HCT116 (cell line): ENCODE measurements around the gene MTA3. TPM values are rescaled to one million over a fixed set of nuclear protein-coding genes. Genes with fewer than 3 reads are reported as not detected.

Experiments
- ATAC-seq: fragments of 200-7000 bp; cut with Tn5 transposase; 2 replicates; pipeline ENCODE4 v1.9.1; 2020; ENCODE audit warnings: mild to moderate bottlenecking, moderate library complexity
- BruUV-seq: library from RNA; stranded (reverse); fragments of 400-500 nt; replicated peaks from 2 replicates; lab custom pipeline; 2021; lab: Mats Ljungman, UMichigan
- CTCF ChIA-PET: fragments of 300-600 bp; sonication (Branson Sonifier 250); formaldehyde crosslinking; loops from one replicate; lab custom pipeline; 2021; ENCODE audit warnings: antibody characterized with exemption; lab: Charles Lee
- POLR2A ChIA-PET: fragments of 300-600, 350-600 bp; sonication (Branson Sonifier 250); formaldehyde crosslinking; loops from one replicate; lab custom pipeline; 2021; ENCODE audit warnings: antibody characterized with exemption; lab: Charles Lee
- RAD21 ChIA-PET, 2 experiments: fragments of 300-600 bp; sonication (Branson Sonifier 250); formaldehyde crosslinking; loops; one replicate each; lab custom pipeline; 2023; ENCODE audit warnings: low total read pairs in 2 of 2; ENCODE audit not compliant: uncharacterized antibody in 2 of 2, unreplicated experiment in 2 of 2, low non-redundant PET in 1 of 2; lab: Charles Lee
- DNase-seq: peaks from one replicate; pipeline ENCODE4 v3.0.0-alpha.2; 2010; ENCODE audit warnings: low read depth, low spot score
- H2AFZ ChIP-seq: fragments of 200-600 bp; shearing (Covaris generic), sonication (generic); 2 replicates; pipeline ENCODE4 v1.6.1; 2017; ENCODE audit warnings: low read depth, mixed run types, mixed read lengths, antibody characterized with exemption, low read length; ENCODE audit not compliant: poor library complexity, severe bottlenecking
- H3K27ac ChIP-seq: 2 replicates; pipeline ENCODE4 v1.5.1; 2012; ENCODE audit warnings: low read depth, low read length
- H3K27me3 ChIP-seq: fragments of 200-600 bp; sonication (generic); 2 replicates; pipeline ENCODE4 v1.6.1; 2016; ENCODE audit warnings: mixed run types, low read length, mixed read lengths; ENCODE audit not compliant: insufficient read depth
- H3K36me3 ChIP-seq, 2 experiments: fragments of 200-500 bp in 1 of 2; fragments of 200-600 bp in 1 of 2; sonication (Bioruptor generic) in 1 of 2; sonication (generic) in 1 of 2; 2 replicates each; pipeline versions ENCODE4 v1.5.1 to v1.6.1; 2014 to 2016; ENCODE audit warnings: low read length in 2 of 2, inconsistent platforms in 1 of 2, mixed read lengths in 1 of 2, mixed run types in 1 of 2; ENCODE audit not compliant: insufficient read depth in 2 of 2, control insufficient read depth in 1 of 2
- H3K4me1 ChIP-seq, 2 experiments: fragments of 200-600 bp in 1 of 2; sonication (generic) in 1 of 2; 2 replicates each; pipeline versions ENCODE4 v1.5.1 to v1.6.1; 2012 to 2017; ENCODE audit warnings: low read length in 2 of 2, inconsistent platforms in 1 of 2, mild to moderate bottlenecking in 1 of 2, mixed read lengths in 1 of 2, mixed run types in 1 of 2, moderate library complexity in 1 of 2; ENCODE audit not compliant: insufficient read depth in 2 of 2, control insufficient read depth in 1 of 2
- H3K4me2 ChIP-seq: fragments of 200-600 bp; sonication (generic); 2 replicates; pipeline ENCODE4 v1.6.1; 2017; ENCODE audit warnings: mixed run types, low read length, mixed read lengths
- H3K4me3 ChIP-seq, 2 experiments: fragments of 200-600 bp in 1 of 2; sonication (generic) in 1 of 2; replicated peaks in 1 of 2; 2 replicates each; pipeline ENCODE4 v1.5.1; 2011 to 2016; ENCODE audit warnings: low read length in 2 of 2, control low read depth in 1 of 2, low read depth in 1 of 2, mild to moderate bottlenecking in 1 of 2, mixed read lengths in 1 of 2, mixed run types in 1 of 2
- H3K79me2 ChIP-seq: fragments of 200-600 bp; sonication (generic); 2 replicates; pipeline ENCODE4 v1.6.1; 2017; ENCODE audit warnings: mild to moderate bottlenecking, mixed run types, low read length, moderate library complexity, mixed read lengths; ENCODE audit not compliant: insufficient read depth
- H3K9ac ChIP-seq: fragments of 200-600 bp; sonication (generic); 2 replicates; pipeline ENCODE4 v1.6.1; 2016; ENCODE audit warnings: low read length, mixed read lengths
- H3K9me2 ChIP-seq: fragments of 200-600 bp; sonication (generic), shearing (Covaris generic); 2 replicates; pipeline ENCODE4 v1.6.1; 2017; ENCODE audit warnings: mixed run types, mild to moderate bottlenecking, moderate library complexity; ENCODE audit not compliant: insufficient read depth
- H3K9me3 ChIP-seq, 2 experiments: fragments of 200-500 bp in 1 of 2; fragments of 200-600 bp in 1 of 2; sonication (Bioruptor generic) in 1 of 2; sonication (generic) in 1 of 2; 2 replicates each; pipeline ENCODE4 v1.6.1; 2014 to 2017; ENCODE audit warnings: low read length in 2 of 2, mixed read lengths in 2 of 2, inconsistent platforms in 1 of 2, low read depth in 1 of 2, mild to moderate bottlenecking in 1 of 2, mixed run types in 1 of 2, moderate library complexity in 1 of 2; ENCODE audit not compliant: control insufficient read depth in 1 of 2, insufficient read depth in 1 of 2
- H4K20me1 ChIP-seq: fragments of 200-600 bp; sonication (generic), shearing (Covaris generic); 2 replicates; pipeline ENCODE4 v1.6.1; 2017; ENCODE audit warnings: mixed run types, mild to moderate bottlenecking, moderate library complexity; ENCODE audit not compliant: insufficient read depth
- CBX3 ChIP-seq: IDR thresholded peaks from 2 replicates; pipeline ENCODE4 v1.6.1; 2012; ENCODE audit warnings: low read depth
- CEBPB ChIP-seq: IDR thresholded peaks from 2 replicates; pipeline ENCODE4 v1.6.1; 2012; ENCODE audit warnings: low read depth
- EGR1 ChIP-seq: IDR thresholded peaks from 2 replicates; pipeline ENCODE4 v1.6.1; 2012; ENCODE audit warnings: low read depth
- ELF1 ChIP-seq: IDR thresholded peaks from 2 replicates; pipeline ENCODE4 v1.6.1; 2012; ENCODE audit warnings: low read depth, borderline replicate concordance
- EZH2 ChIP-seq: fragments of 200-600 bp; sonication (generic); IDR thresholded peaks from 2 replicates; pipeline ENCODE4 v1.6.1; 2017; ENCODE audit warnings: antibody characterized with exemption, mixed run types
- FOSL1 ChIP-seq: IDR thresholded peaks from 2 replicates; pipeline ENCODE4 v1.6.1; 2012; ENCODE audit warnings: low read depth
- JUND ChIP-seq: IDR thresholded peaks from 2 replicates; pipeline ENCODE4 v1.6.1; 2012
- POLR2A ChIP-seq: IDR thresholded peaks from 2 replicates; pipeline ENCODE4 v1.7.0; 2011; ENCODE audit warnings: borderline replicate concordance; ENCODE audit not compliant: insufficient read depth, insufficient read length; ENCODE audit errors: extremely low read depth
- POLR2AphosphoS5 ChIP-seq: IDR thresholded peaks from 2 replicates; pipeline ENCODE4 v1.6.1; 2011; ENCODE audit warnings: mild to moderate bottlenecking, low read depth, low read length, moderate library complexity
- RAD21 ChIP-seq: IDR thresholded peaks from 2 replicates; pipeline ENCODE4 v1.6.1; 2012; ENCODE audit warnings: low read depth, mild to moderate bottlenecking
- REST ChIP-seq: IDR thresholded peaks from 2 replicates; pipeline ENCODE4 v1.6.1; 2012; ENCODE audit warnings: low read depth
- SIN3A ChIP-seq: IDR thresholded peaks from 2 replicates; pipeline ENCODE4 v1.6.1; 2012; ENCODE audit warnings: low read depth
- SP1 ChIP-seq: IDR thresholded peaks from 2 replicates; pipeline ENCODE4 v1.6.1; 2012; ENCODE audit warnings: low read depth
- TCF7L2 ChIP-seq: IDR thresholded peaks from 2 replicates; pipeline ENCODE4 v1.7.0; 2011; ENCODE audit warnings: borderline replicate concordance, inconsistent platforms; ENCODE audit not compliant: insufficient read depth, insufficient read length; ENCODE audit errors: extremely low read depth
- ZFX ChIP-seq: fragments of 450-650 bp; IDR thresholded peaks from 2 replicates; pipeline ENCODE4 v1.6.1; 2017
- ZNF274 ChIP-seq: fragments of 200-500 bp; sonication (Bioruptor generic); IDR thresholded peaks from 2 replicates; pipeline ENCODE4 v1.6.1; 2014; ENCODE audit warnings: mild to moderate bottlenecking, low read depth, low read length, inconsistent platforms
- intact Hi-C: fragments of 100-400 bp; cut with micrococcal nuclease; formaldehyde crosslinking; loops from 2 replicates; pipeline ENCODE4 v1.10.0; 2022
- total RNA-seq: library from RNA; stranded (reverse); gene quantifications from one replicate; pipeline ENCODE4 v1.2.1, GENCODE V29; 2021; ENCODE audit not compliant: unreplicated experiment
- TF ChIP-seq, protein P1 (sequence below): IDR thresholded peaks from 2 replicates; pipeline ENCODE4 v1.6.1; 2012

Gene MTA3
- total RNA-seq, 1 experiment from 2014 or later, result 46.3 TPM

GRCh38 chr2:42768706-42769256 lies 200.3 kb downstream of the MTA3 start (continued):
- TF ChIP-seq, protein P1, sequence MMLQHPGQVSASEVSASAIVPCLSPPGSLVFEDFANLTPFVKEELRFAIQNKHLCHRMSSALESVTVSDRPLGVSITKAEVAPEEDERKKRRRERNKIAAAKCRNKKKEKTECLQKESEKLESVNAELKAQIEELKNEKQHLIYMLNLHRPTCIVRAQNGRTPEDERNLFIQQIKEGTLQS, result no peak
- TF ChIP-seq REST (no peak), POLR2A (no peak)

- RAD21 ChIA-PET, result no interaction called here
- no peaks in the 10 kb centered on the region for H4K20me1 ChIP-seq
- POLR2A ChIA-PET, result no interaction called here
- H3K9me3 ChIP-seq, result no peaks in the 10 kb centered on the region
- no peaks in the 10 kb centered on the region for H3K27me3 ChIP-seq
- CTCF ChIA-PET, result interaction anchor here (0.8 kb wide), 1 partner anchor 499 kb away, joined by 3 read pairs; no protein-coding TSS in a partner anchor
- H3K9ac ChIP-seq, result no peak overlapping the region
- DNase-seq (no peak), ATAC-seq (no peak)
- no peaks in the 10 kb centered on the region for H3K79me2 ChIP-seq
- intact Hi-C loops, result loop anchor here (10.0 kb wide), 1 partner anchor 275 kb away; the partner anchor contains the start of gene KCNG3
- H3K27ac ChIP-seq, result no peak overlapping the region
- H3K4me2 ChIP-seq, result no peak overlapping the region
- no TSS peak for BruUV-seq
- no peak overlapping the region for H2AFZ ChIP-seq
- H3K4me3 ChIP-seq, result no peak overlapping the region
- H3K36me3 ChIP-seq, result no peaks in the 10 kb centered on the region
- H3K4me1 ChIP-seq, result peaks cover 0 to 3% of the 10 kb centered on the region in 2 experiments; a peak in 1 of 4 replicates
- H3K9me2 ChIP-seq, result no peaks in the 10 kb centered on the region
- TF ChIP-seq EGR1 (no peak), CBX3 (no peak), RAD21 (no peak), REST (no peak), POLR2A (no peak), TCF7L2 (no peak), ZFX (no peak), SIN3A (no peak), EZH2 (no peak), JUND (no peak), ZNF274 (no peak), ELF1 (no peak), POLR2AphosphoS5 (no peak), CEBPB (no peak), FOSL1 (no peak), SP1 (no peak)
- TF ChIP-seq, protein P1, result no peak
These were observed 201.3 kb downstream of the MTA3 start for GRCh38 chr2:42769583-42770287.
